Hematopoietic multipotent progenitor cell treated with erythropoietin and hydrocortisone succinate and interleukin-3 and kit ligand, for 15 days (in vitro differentiated cells): ENCODE measurements around the gene OR5H14.

Experiments
- DNase-seq: peaks from one replicate; pipeline ENCODE4 v3.0.0-alpha.2; 2015; ENCODE audit warnings: low spot score

The OR5H14 gene

DNA sequence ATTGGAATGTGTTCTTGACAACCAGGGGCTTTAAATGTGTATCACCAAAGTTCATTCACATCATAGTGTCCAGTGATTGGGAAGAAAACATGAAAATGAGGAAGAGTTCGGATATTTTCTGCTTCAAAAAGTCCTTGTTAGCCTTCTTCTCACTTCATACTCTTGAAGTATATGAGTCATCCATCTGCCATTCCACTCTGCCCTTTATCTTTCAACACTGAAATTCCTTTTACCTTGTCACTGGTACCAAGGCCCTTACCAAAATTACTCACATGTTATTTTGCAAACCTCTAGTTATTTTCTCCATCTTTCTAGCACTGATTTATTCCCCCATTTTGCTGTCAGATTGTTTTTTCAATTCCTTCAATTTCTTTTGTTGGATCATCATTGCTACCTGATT is 51.7 kb downstream of the OR5H14 start:
- no peak for DNase-seq
